ENCODE results near the gene FOXL3.

Gene FOXL3

GRCh38 chr7:332646-333392 lies 42.8 kb downstream of the FOXL3 start (continued):
- TF ChIP-seq ZNF560 (tag by site-specific recombination; IDR thresholded peaks at IDR 0.05; ENCODE audit: borderline replicate concordance) (no peak), ZNF2 (tag by site-specific recombination; IDR thresholded peaks at IDR 0.05) (peak; percentile 80), TSHZ1 (tag by site-specific recombination; IDR thresholded peaks at IDR 0.05; ENCODE audit: borderline replicate concordance) (no peak), PRDM4 (tag by site-specific recombination; IDR thresholded peaks at IDR 0.05) (no peak), ZNF654 (tag by site-specific recombination; IDR thresholded peaks at IDR 0.05; ENCODE audit: low read depth) (peak; percentile 54), ZBTB10 (tag by site-specific recombination; IDR thresholded peaks at IDR 0.05) (peak; percentile 63; the same call in 1 of the 2 replicates), ZBTB48 (tag by site-specific recombination; IDR thresholded peaks at IDR 0.05) (peak; percentile 30; the same call in 1 of the 2 replicates), INSM2 (tag by site-specific recombination; IDR thresholded peaks at IDR 0.05) (no peak), ZNF747 (tag by site-specific recombination; IDR thresholded peaks at IDR 0.05) (no peak), ZNF280D (tag by site-specific recombination; IDR thresholded peaks at IDR 0.05) (no peak), ZNF398 (tag by site-specific recombination; IDR thresholded peaks at IDR 0.05) (no peak), ZNF626 (tag by site-specific recombination; IDR thresholded peaks at IDR 0.05) (no peak), ZNF211 (tag by site-specific recombination; IDR thresholded peaks at IDR 0.05; ENCODE audit: low read depth) (no peak), ZBTB1 (tag by site-specific recombination; IDR thresholded peaks at IDR 0.05) (no peak), ZNF660 (tag by site-specific recombination; IDR thresholded peaks at IDR 0.05) (no peak), KLF10 (tag by site-specific recombination; IDR thresholded peaks at IDR 0.05) (no peak), ZNF175 (tag by site-specific recombination; IDR thresholded peaks at IDR 0.05) (no peak)
- TF ChIP-seq, protein P1, sequence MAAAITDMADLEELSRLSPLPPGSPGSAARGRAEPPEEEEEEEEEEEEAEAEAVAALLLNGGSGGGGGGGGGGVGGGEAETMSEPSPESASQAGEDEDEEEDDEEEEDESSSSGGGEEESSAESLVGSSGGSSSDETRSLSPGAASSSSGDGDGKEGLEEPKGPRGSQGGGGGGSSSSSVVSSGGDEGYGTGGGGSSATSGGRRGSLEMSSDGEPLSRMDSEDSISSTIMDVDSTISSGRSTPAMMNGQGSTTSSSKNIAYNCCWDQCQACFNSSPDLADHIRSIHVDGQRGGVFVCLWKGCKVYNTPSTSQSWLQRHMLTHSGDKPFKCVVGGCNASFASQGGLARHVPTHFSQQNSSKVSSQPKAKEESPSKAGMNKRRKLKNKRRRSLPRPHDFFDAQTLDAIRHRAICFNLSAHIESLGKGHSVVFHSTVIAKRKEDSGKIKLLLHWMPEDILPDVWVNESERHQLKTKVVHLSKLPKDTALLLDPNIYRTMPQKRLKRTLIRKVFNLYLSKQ (tag by site-specific recombination; IDR thresholded peaks at IDR 0.05; ENCODE audit: borderline replicate concordance): no peak
- TF ChIP-seq, protein P2, sequence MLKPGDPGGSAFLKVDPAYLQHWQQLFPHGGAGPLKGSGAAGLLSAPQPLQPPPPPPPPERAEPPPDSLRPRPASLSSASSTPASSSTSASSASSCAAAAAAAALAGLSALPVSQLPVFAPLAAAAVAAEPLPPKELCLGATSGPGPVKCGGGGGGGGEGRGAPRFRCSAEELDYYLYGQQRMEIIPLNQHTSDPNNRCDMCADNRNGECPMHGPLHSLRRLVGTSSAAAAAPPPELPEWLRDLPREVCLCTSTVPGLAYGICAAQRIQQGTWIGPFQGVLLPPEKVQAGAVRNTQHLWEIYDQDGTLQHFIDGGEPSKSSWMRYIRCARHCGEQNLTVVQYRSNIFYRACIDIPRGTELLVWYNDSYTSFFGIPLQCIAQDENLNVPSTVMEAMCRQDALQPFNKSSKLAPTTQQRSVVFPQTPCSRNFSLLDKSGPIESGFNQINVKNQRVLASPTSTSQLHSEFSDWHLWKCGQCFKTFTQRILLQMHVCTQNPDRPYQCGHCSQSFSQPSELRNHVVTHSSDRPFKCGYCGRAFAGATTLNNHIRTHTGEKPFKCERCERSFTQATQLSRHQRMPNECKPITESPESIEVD (tag by site-specific recombination; IDR thresholded peaks at IDR 0.05): no peak
